OCI-LY3 (cell line): ENCODE measurements around the gene DOCK10.

ENCODE experiments used
- H2AFZ ChIP-seq: fragments of 200-600, 300-600 bp; shearing (Covaris generic); 2 replicates; pipeline ENCODE4 v1.6.0; 2014; ENCODE audit warnings: antibody characterized with exemption, low read depth, low read length
- H3K27ac ChIP-seq: fragments of 200-600, 300-600 bp; sonication (generic); 2 replicates; pipeline ENCODE4 v1.5.1; 2014; ENCODE audit warnings: mild to moderate bottlenecking, low read length, moderate library complexity, mixed read lengths
- H3K27me3 ChIP-seq: fragments of 200-600, 300-600 bp; sonication (generic); 2 replicates; pipeline ENCODE4 v1.6.1; 2014; ENCODE audit warnings: low read depth, low read length, mixed read lengths
- H3K36me3 ChIP-seq: fragments of 200-600, 300-600 bp; sonication (generic); replicated peaks from 2 replicates; pipeline ENCODE3; 2014; ENCODE audit warnings: low read depth, low read length, mixed read lengths
- H3K4me1 ChIP-seq: fragments of 300-600, 200-600 bp; sonication (generic); 2 replicates; pipeline ENCODE4 v1.6.1; 2014; ENCODE audit warnings: low read length, mixed read lengths
- H3K4me2 ChIP-seq: fragments of 200-600, 300-600 bp; sonication (generic); 2 replicates; pipeline ENCODE4 v1.6.1; 2014; ENCODE audit warnings: low read length, mixed read lengths
- H3K4me3 ChIP-seq: fragments of 300-600, 200-600 bp; sonication (generic); 2 replicates; pipeline ENCODE4 v1.5.1; 2014; ENCODE audit warnings: antibody characterized with exemption, mild to moderate bottlenecking, low read length, moderate library complexity
- H3K79me2 ChIP-seq: fragments of 300-600, 200-600 bp; shearing (Covaris generic); 2 replicates; pipeline ENCODE4 v1.6.1; 2014; ENCODE audit warnings: mild to moderate bottlenecking, low read length, mixed read lengths
- H3K9ac ChIP-seq: fragments of 300-600, 200-600 bp; shearing (Covaris generic); 2 replicates; pipeline ENCODE4 v1.6.0; 2014; ENCODE audit warnings: mild to moderate bottlenecking, low read length, moderate library complexity
- H3K9me3 ChIP-seq: fragments of 200-600, 300-600 bp; shearing (Covaris generic); 2 replicates; pipeline ENCODE4 v1.6.1; 2014; ENCODE audit warnings: low read length, mixed read lengths; ENCODE audit not compliant: insufficient read depth
- H4K20me1 ChIP-seq: fragments of 200-600, 300-600 bp; sonication (generic); 2 replicates; pipeline ENCODE4 v1.6.1; 2016; ENCODE audit warnings: low read length, mixed read lengths; ENCODE audit not compliant: insufficient read depth
- CTCF ChIP-seq: fragments of 200-600, 300-600 bp; sonication (generic); IDR thresholded peaks from 2 replicates; pipeline ENCODE4 v1.5.1; 2014; ENCODE audit warnings: antibody characterized with exemption, low read length, low read depth
- EZH2phosphoT487 ChIP-seq: fragments of 200-600 bp; shearing (Covaris generic); IDR thresholded peaks from 2 replicates; pipeline ENCODE4 v1.6.1; 2018; ENCODE audit warnings: antibody characterized with exemption, mixed run types, low read depth

DOCK10 gene

GRCh38 chr2:224999321-224999720 lies 42.9 kb downstream of the DOCK10 start:
- Histone ChIP-seq H3K9me3 (no peaks in the 10 kb centered on the region), H3K9ac (no peak overlapping the region), H3K36me3 (peaks cover 9% of the 10 kb centered on the region), H3K79me2 (peaks cover 72% of the 10 kb centered on the region), H2AFZ (no peak overlapping the region), H3K4me3 (no peak overlapping the region), H4K20me1 (peaks cover 58% of the 10 kb centered on the region), H3K27ac (no peak overlapping the region), H3K4me1 (peaks cover 22% of the 10 kb centered on the region), H3K27me3 (no peaks in the 10 kb centered on the region), H3K4me2 (no peak overlapping the region)
- no peak for TF ChIP-seq EZH2phosphoT487
- no peak for TF ChIP-seq CTCF

- Histone ChIP-seq H2AFZ (no peak overlapping the region), H3K4me2 (no peak overlapping the region), H3K9ac (no peak overlapping the region), H3K4me3 (no peak overlapping the region), H3K9me3 (no peaks in the 10 kb centered on the region), H3K4me1 (peaks cover 12% of the 10 kb centered on the region), H4K20me1 (peaks cover 64% of the 10 kb centered on the region), H3K27ac (no peak overlapping the region), H3K27me3 (no peaks in the 10 kb centered on the region), H3K36me3 (peaks cover 9% of the 10 kb centered on the region), H3K79me2 (peaks cover 65% of the 10 kb centered on the region)
- TF ChIP-seq EZH2phosphoT487: no peak
- TF ChIP-seq CTCF: no peak
Observed at GRCh38 chr2:224997802-224998201, 44.5 kb downstream of the DOCK10 start.

- no peaks in the 10 kb centered on the region for H3K4me1 ChIP-seq
- H3K36me3 ChIP-seq: peaks cover 11% of the 10 kb centered on the region
- no peak overlapping the region for H3K27ac ChIP-seq
- H3K9ac ChIP-seq: no peak overlapping the region
- H3K4me2 ChIP-seq: no peak overlapping the region
- H3K79me2 ChIP-seq: peaks cover 47% of the 10 kb centered on the region
- TF ChIP-seq CTCF (no peak), EZH2phosphoT487 (no peak)
- H2AFZ ChIP-seq: no peak overlapping the region
- no peaks in the 10 kb centered on the region for H3K27me3 ChIP-seq
- H3K4me3 ChIP-seq: no peak overlapping the region
- peaks cover 60% of the 10 kb centered on the region for H4K20me1 ChIP-seq
- no peaks in the 10 kb centered on the region for H3K9me3 ChIP-seq
Observed at GRCh38 chr2:224995419-224995818, 46.8 kb downstream of the DOCK10 start.

- H3K9me3 ChIP-seq: no peaks in the 10 kb centered on the region
- no peaks in the 10 kb centered on the region for H3K27me3 ChIP-seq
- no peak overlapping the region for H3K4me3 ChIP-seq
- peaks cover 11% of the 10 kb centered on the region for H3K36me3 ChIP-seq
- H3K4me1 ChIP-seq: no peaks in the 10 kb centered on the region
- no peak overlapping the region for H3K4me2 ChIP-seq
- H2AFZ ChIP-seq: no peak overlapping the region
- no peak overlapping the region for H3K27ac ChIP-seq
- no peak overlapping the region for H3K9ac ChIP-seq
- peaks cover 56% of the 10 kb centered on the region for H4K20me1 ChIP-seq
- TF ChIP-seq EZH2phosphoT487: no peak
- TF ChIP-seq CTCF: no peak
- H3K79me2 ChIP-seq: peaks cover 39% of the 10 kb centered on the region
Observed at GRCh38 chr2:224994242-224994823, 47.9 kb downstream of the DOCK10 start.
